HepG2 (cell line): Measurements from ENCODE around the gene SMC6.

Experiments used
- ATM ChIP-seq: fragments of 450-650 bp; IDR thresholded peaks from 2 replicates; pipeline ENCODE4 v1.7.1; 2017; ENCODE audit warnings: mild to moderate bottlenecking, borderline replicate concordance
- EED ChIP-seq: sonication (generic); formaldehyde crosslinking; IDR thresholded peaks from 2 replicates; pipeline ENCODE4 v1.5.0; 2020; ENCODE audit warnings: mild to moderate bottlenecking, missing genetic modification reagents
- KDM5A ChIP-seq: fragments of 200-600 bp; sonication (generic); IDR thresholded peaks from 2 replicates; pipeline ENCODE4 v1.7.0; 2018; ENCODE audit warnings: antibody characterized with exemption, mild to moderate bottlenecking, low read length, borderline replicate concordance
- KDM6A ChIP-seq: IDR thresholded peaks from 2 replicates; pipeline ENCODE4 v1.6.1; 2016; ENCODE audit warnings: low read depth
- MAF1 ChIP-seq: sonication (generic); formaldehyde crosslinking; IDR thresholded peaks from 2 replicates; pipeline ENCODE4 v1.5.0; 2020; ENCODE audit warnings: missing genetic modification reagents, borderline replicate concordance
- NR2C2 ChIP-seq: sonication (generic); formaldehyde crosslinking; IDR thresholded peaks from 2 replicates; pipeline ENCODE4 v1.4.0; 2020; ENCODE audit warnings: missing genetic modification reagents, mild to moderate bottlenecking, moderate library complexity, borderline replicate concordance
- POLR2A ChIP-seq, 2 experiments: IDR thresholded peaks; 2 replicates each; pipeline ENCODE4 v1.6.1; 2011; ENCODE audit warnings: low read depth in 2 of 2, low read length in 2 of 2, mild to moderate bottlenecking in 1 of 2, moderate library complexity in 1 of 2; ENCODE audit not compliant: insufficient read depth in 1 of 2
- THYN1 ChIP-seq: sonication (generic); formaldehyde crosslinking; IDR thresholded peaks from 2 replicates; pipeline ENCODE4 v1.8.1; 2023; ENCODE audit warnings: low read depth, mild to moderate bottlenecking, moderate library complexity, missing genetic modification reagents, borderline replicate concordance
- ZNF362 ChIP-seq: sonication (generic); formaldehyde crosslinking; IDR thresholded peaks from 2 replicates; pipeline ENCODE4 v1.4.0; 2020; ENCODE audit warnings: missing genetic modification reagents, mild to moderate bottlenecking, borderline replicate concordance
- TF ChIP-seq, protein P1 (sequence below): sonication (generic); formaldehyde crosslinking; IDR thresholded peaks from 2 replicates; pipeline ENCODE4 v1.4.0; 2020; ENCODE audit warnings: missing genetic modification reagents, mild to moderate bottlenecking, borderline replicate concordance
- TF ChIP-seq, protein P2 (sequence below): sonication (generic); formaldehyde crosslinking; IDR thresholded peaks from 2 replicates; pipeline ENCODE4 v1.5.0; 2020; ENCODE audit warnings: mild to moderate bottlenecking, missing genetic modification reagents, moderate library complexity

DNA sequence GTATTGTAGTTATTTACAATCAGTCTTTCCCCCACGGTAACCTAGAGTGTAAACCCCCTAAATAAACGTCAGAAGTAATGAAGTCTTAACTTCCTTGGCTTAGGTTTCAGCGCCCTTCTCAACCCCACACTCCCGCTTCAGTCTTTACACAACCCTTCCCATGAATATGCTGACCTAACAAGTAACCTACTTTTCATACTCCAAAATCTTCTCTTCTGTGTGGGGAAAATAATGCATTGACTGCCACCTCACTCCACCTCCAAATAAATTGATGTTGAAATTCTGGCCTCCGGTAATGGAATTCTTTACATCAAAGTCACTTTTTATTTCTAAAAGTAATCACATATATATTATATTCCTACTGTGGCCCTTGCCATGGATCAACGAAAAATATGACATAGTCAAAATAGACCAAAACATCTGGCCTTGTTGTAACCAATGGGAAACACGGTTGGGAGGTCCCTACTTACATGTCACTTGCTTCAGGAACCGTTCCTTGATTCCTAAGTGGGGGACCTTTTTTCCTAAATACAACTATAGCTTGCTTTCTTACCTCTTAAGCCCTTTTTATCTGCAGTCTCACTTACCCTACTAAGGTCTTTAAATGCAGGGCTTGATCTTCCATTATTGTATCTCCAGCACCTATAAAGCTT, 1.3 kb upstream of the SMC6 start:
- TF ChIP-seq, protein P1, sequence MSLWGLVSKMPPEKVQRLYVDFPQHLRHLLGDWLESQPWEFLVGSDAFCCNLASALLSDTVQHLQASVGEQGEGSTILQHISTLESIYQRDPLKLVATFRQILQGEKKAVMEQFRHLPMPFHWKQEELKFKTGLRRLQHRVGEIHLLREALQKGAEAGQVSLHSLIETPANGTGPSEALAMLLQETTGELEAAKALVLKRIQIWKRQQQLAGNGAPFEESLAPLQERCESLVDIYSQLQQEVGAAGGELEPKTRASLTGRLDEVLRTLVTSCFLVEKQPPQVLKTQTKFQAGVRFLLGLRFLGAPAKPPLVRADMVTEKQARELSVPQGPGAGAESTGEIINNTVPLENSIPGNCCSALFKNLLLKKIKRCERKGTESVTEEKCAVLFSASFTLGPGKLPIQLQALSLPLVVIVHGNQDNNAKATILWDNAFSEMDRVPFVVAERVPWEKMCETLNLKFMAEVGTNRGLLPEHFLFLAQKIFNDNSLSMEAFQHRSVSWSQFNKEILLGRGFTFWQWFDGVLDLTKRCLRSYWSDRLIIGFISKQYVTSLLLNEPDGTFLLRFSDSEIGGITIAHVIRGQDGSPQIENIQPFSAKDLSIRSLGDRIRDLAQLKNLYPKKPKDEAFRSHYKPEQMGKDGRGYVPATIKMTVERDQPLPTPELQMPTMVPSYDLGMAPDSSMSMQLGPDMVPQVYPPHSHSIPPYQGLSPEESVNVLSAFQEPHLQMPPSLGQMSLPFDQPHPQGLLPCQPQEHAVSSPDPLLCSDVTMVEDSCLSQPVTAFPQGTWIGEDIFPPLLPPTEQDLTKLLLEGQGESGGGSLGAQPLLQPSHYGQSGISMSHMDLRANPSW (CRISPR knock-in tag): no peak
- no peak for TF ChIP-seq ATM
- TF ChIP-seq POLR2A (IDR thresholded peaks at IDR 0.05; ENCODE audit: insufficient read depth in 1 of 2, low read depth in 2 of 2, low read length in 2 of 2): no peak
- TF ChIP-seq THYN1: no peak
- no peak for TF ChIP-seq ZNF362 (CRISPR knock-in tag)
- no peak for TF ChIP-seq MAF1 (CRISPR knock-in tag)
- TF ChIP-seq KDM6A (CRISPR knock-in tag): no peak
- TF ChIP-seq, protein P2, sequence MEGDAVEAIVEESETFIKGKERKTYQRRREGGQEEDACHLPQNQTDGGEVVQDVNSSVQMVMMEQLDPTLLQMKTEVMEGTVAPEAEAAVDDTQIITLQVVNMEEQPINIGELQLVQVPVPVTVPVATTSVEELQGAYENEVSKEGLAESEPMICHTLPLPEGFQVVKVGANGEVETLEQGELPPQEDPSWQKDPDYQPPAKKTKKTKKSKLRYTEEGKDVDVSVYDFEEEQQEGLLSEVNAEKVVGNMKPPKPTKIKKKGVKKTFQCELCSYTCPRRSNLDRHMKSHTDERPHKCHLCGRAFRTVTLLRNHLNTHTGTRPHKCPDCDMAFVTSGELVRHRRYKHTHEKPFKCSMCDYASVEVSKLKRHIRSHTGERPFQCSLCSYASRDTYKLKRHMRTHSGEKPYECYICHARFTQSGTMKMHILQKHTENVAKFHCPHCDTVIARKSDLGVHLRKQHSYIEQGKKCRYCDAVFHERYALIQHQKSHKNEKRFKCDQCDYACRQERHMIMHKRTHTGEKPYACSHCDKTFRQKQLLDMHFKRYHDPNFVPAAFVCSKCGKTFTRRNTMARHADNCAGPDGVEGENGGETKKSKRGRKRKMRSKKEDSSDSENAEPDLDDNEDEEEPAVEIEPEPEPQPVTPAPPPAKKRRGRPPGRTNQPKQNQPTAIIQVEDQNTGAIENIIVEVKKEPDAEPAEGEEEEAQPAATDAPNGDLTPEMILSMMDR (CRISPR knock-in tag): no peak
- no peak for TF ChIP-seq KDM5A
- TF ChIP-seq EED (CRISPR knock-in tag): no peak
- no peak for TF ChIP-seq NR2C2 (CRISPR knock-in tag)
